H1 (cell line): ENCODE results near the gene GMPR2. TPM values are rescaled to one million over a fixed set of nuclear protein-coding genes. Genes with fewer than 3 reads are reported as not detected.

Source experiments
- CBX5 ChIP-seq: fragments of 300-800, 300-1000 bp; sonication (generic); IDR thresholded peaks from 2 replicates; pipeline ENCODE4 v1.7.1; 2016; ENCODE audit warnings: antibody characterized with exemption, low read length, low read depth
- SP1 ChIP-seq: IDR thresholded peaks from 2 replicates; pipeline ENCODE4 v1.6.1; 2011; ENCODE audit warnings: low read depth, low read length
- TAF7 ChIP-seq: optimal IDR thresholded peaks from 2 replicates; pipeline ENCODE3; 2011; ENCODE audit warnings: low read depth, mild to moderate bottlenecking, inconsistent platforms, low read length, moderate library complexity, borderline replicate concordance
- polyA plus RNA-seq, 7 experiments: library from polyadenylated mRNA; depleted of rRNA in 3 of 7; stranded (reverse) in 5 of 7; unstranded in 2 of 7; fragments of >200 nt in 5 of 7; fragments of 200-250 nt in 2 of 7; gene quantifications; 1 replicate in 5 of 7; 2 replicates in 1 of 7; 4 replicates in 1 of 7; pipeline versions ENCODE4 v1.2.1 to v1.2.3, GENCODE V29; 2011 to 2013; ENCODE audit warnings: missing spikeins in 2 of 7, mixed read lengths in 2 of 7
- total RNA-seq: library from RNA; stranded (reverse); fragmentation: NEBNext Ultra II Directional; extraction: Animal tissue kit (Norgen Biotek cat#: 25700); gene quantifications from 2 replicates; pipeline ENCODE4 v1.2.1, GENCODE V29; 2021
- TF ChIP-seq, protein P1 (sequence below): IDR thresholded peaks from 2 replicates; pipeline ENCODE4 v1.6.1; 2011; ENCODE audit warnings: low read depth, mild to moderate bottlenecking, low read length; ENCODE audit not compliant: insufficient read depth
- TF ChIP-seq, protein P2 (sequence below): IDR thresholded peaks from 2 replicates; pipeline ENCODE4 v1.6.1; 2012; ENCODE audit warnings: low read length, inconsistent platforms

Gene GMPR2
- total and polyA plus RNA-seq, 2 of the 8 experiments (the other 6 are each of a cell fraction or from before 2014, with no cell fraction given), result 61.6 to 85.3 TPM

DNA sequence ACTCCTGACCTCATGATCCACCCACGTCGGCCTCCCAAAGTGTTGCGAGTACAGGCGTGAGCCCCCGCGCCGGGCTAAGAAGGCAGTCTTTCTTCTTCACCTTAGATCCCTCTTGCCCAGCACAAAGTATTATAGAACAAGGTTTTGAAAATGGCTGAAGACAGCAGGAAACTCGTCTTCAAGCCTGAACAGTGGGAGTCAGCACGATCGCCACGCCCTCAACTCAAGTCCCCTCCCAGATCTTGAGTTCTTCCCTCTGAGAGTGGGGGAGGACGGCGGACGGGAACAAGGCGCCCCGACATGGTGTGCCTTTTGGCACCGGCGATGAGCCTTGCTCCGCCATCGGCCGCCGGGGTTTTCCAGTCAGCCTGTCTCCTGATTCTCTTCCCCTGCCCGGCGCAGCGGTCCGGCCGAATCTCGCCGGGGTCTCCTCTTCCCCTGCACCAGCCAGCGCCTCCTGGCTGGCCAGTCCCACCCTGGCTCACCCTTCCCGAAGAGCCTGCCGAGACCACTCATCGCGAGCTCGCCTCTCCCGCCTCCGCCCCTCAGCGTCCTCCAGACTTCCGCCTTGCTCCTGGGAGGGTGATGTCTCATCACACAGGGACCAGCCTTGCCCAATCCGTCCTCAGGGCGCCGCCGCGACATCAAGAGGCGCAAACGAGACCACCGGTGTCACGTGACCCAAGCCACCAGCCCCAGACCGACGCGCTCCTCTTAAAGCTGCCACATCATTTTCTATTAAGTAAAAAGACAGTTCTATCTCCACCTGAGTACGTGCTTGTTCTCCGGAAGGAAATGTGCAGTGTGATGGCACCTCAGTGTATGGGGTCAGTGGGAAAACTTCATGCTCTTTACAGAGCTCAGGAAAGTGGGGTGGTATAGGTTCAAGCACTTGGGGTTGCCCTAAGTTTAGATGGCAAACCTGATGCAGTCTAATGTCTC lies 19.5 kb upstream of the GMPR2 start, which contains the start of gene CHMP4A (continued):
- TF ChIP-seq CBX5 (no peak), SP1 (0 out of 2 replicates have a peak, but pooled peaks have one; percentile 63), TAF7 (peak; percentile 86)
- TF ChIP-seq, protein P1, sequence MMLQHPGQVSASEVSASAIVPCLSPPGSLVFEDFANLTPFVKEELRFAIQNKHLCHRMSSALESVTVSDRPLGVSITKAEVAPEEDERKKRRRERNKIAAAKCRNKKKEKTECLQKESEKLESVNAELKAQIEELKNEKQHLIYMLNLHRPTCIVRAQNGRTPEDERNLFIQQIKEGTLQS, result peak; percentile 95
- TF ChIP-seq, protein P2, sequence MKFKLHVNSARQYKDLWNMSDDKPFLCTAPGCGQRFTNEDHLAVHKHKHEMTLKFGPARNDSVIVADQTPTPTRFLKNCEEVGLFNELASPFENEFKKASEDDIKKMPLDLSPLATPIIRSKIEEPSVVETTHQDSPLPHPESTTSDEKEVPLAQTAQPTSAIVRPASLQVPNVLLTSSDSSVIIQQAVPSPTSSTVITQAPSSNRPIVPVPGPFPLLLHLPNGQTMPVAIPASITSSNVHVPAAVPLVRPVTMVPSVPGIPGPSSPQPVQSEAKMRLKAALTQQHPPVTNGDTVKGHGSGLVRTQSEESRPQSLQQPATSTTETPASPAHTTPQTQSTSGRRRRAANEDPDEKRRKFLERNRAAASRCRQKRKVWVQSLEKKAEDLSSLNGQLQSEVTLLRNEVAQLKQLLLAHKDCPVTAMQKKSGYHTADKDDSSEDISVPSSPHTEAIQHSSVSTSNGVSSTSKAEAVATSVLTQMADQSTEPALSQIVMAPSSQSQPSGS, result no peak
- TF ChIP-seq, all 59 proteins: peak for 23
